HG02852 (cell line): Measurements from ENCODE around the gene COX17.

ENCODE experiments used
- ATAC-seq: cut with Tn5 transposase; IDR thresholded peaks from one replicate; pipeline ENCODE4 v1.9.1; 2021; ENCODE audit warnings: mild to moderate bottlenecking, moderate library complexity; ENCODE audit not compliant: unreplicated experiment

Gene COX17

DNA sequence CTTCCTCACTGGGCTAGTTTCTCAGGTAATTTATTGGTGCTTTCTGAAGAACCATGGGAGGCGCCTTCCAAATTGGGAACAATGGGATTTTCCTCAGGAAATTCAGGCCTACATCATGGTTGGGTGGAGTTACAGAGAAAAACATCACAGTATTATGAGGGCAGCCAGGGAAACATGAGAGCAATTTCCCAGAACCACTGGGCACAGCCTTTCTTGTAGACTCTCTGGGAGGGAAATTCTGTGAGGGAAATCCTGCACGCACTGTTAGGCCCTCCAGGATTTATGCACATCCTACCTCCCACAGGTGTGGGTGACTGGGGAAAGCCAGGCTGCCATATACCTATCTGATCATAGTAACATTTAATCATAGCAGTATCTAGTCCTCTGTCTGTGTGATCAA, 30.0 kb downstream of the COX17 start:
- no peak for ATAC-seq

- no peak for ATAC-seq
These were observed 31.4 kb downstream of the COX17 start for GRCh38 chr3:119645813-119646212.

DNA sequence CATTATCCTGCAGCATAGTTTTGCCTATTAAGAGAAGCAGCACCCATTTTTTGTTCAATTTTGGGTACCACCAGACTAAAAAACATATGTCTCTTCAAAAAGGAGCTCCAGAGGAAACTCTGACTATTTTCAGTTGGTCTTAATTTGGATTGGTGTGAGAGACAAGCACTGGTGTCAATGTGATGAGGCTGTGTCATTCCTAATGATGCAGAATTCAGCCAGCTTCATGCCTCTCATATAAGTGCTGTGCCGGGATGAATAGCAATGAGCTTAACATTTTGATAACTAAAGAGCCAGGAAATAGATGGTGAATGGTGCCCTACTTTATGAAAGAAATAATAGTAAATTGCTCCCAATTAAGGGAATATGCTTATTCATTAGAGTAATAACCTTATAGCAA, 32.7 kb downstream of the COX17 start:
- ATAC-seq: no peak

DNA sequence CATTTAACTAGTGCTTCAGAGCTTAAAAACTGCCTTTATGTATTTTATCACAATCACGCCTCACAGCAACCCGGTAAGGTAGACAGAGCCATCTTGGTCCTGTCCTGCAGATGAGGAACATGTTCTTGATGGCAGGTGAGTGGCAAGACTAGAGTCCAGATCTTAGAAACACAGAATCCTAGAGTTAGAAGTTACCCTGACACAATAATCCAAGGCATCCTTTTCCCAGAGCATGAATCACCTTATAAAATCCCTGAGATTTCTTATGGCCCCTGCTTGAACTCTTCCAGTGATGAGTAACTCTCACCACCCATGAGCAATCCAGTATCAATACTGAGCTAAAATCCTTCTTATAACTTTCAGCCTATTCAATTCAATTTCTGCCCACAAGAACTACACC, 33.7 kb downstream of the COX17 start:
- no peak for ATAC-seq

DNA sequence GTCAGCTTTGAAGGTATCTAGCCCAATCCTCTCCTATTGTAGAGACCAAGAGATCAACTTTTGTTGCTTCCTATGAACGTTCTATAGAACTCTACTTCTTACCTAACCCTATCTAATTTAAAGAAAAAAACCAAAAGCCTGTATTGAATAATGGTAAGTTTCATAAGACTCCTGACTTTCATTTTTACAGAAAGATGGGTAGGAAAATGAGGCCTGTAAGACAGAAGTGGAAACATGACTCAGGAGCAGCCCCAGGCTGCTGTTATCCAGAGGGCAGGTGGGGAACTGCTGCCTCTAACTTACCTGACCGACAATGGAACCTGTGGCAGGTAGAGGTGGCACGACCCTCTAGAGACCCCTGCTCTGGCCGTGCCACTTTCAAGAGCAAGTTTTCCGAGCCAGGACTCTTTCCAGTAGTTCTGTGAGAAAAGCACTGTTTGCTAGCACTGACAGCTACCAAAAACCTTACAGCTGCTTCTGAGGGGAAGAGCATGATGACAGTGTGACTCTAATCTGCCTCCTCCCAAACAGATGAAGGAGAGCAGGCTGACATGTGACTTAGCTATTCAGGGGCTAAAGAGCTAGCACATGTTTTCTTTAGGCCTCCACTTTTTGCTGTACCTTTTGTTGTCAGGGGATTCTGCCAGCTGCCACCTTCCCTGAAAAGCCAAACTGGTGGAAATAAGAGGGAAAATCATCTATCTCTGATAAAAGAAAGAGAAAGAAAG, 34.3 kb downstream of the COX17 start:
- ATAC-seq: no peak

GRCh38 chr3:119641416-119641815, 35.8 kb downstream of the COX17 start:
- ATAC-seq: no peak

GRCh38 chr3:119639494-119640350, 37.5 kb downstream of the COX17 start:
- ATAC-seq: no peak

GRCh38 chr3:119637679-119638477, 39.3 kb downstream of the COX17 start:
- peak; percentile 27 for ATAC-seq

DNA sequence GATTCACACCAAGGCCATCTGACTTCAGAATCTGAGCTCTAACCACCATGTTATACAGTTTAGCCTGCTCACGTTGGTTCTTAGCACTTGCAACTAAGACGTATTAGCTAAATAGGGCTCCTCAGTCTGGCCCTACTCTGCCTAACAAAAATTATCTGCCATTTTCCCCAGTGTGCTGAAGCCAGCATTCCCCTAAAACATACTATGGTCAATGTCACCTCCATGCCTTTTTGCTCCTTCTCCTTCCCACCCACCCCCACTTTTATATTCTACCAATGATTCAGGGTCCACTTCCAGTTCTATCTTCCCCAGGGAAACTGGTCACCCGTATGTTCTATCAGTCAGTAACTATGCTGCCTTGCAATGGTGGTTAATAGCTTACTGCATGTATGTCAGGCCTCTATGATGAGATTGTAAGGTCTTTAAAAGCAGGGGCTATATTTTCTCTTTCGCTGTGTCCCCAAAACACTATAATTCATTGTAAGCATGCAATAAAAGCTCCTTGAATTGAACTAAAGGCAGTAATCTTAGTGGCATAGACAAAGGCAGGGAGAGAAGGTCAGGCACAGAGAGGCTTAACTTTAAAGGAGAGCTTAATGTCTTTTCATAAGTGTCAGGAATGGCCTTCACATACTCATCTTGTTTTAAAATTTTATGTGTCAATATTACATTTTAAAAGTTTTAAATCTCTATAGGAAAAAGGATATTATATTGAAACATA, 40.2 kb downstream of the COX17 start:
- no peak for ATAC-seq

DNA sequence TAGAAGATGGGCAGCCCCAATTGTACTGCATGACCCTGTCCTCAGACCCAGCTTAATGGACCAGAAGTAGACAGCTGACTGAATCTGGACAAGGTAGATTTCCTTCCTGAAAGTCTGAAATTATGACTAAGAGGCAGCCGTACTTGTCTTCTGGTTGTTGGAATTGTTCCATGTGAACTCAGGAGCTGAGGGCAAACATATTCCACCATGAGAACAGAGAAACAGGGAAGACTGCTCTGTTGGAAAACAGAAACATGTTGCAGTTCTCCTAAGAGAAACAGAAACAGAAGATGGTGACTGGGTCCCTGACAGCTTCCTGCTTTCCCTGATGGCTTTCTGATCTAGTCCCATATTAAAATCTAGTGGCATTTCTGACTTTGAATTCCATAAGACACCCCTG, 41.0 kb downstream of the COX17 start:
- no peak for ATAC-seq

GRCh38 chr3:119635719-119636118, 41.5 kb downstream of the COX17 start:
- ATAC-seq: no peak

- ATAC-seq: no peak
These were observed 44.4 kb downstream of the COX17 start for GRCh38 chr3:119632829-119633228.

GRCh38 chr3:119632216-119632615, 45.0 kb downstream of the COX17 start:
- no peak for ATAC-seq

DNA sequence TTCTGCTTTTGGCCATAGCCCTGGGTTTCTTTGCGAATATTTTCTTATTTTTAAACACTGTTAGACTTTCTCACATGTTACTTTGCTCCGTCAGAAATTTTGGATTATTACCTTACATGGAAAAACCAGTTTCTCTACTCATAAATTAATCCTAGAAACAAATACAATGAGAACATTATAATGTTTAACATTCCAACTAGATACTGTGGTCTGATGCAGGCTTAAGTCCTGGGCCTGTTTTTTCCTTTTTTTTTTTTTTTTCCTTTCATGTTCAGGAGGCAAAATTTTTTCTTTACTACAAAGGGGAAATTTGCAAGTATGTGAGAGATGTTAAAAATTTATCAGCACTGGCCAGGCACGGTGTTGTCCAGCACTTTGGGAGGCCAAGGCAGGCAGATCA, 45.7 kb downstream of the COX17 start:
- no peak for ATAC-seq

DNA sequence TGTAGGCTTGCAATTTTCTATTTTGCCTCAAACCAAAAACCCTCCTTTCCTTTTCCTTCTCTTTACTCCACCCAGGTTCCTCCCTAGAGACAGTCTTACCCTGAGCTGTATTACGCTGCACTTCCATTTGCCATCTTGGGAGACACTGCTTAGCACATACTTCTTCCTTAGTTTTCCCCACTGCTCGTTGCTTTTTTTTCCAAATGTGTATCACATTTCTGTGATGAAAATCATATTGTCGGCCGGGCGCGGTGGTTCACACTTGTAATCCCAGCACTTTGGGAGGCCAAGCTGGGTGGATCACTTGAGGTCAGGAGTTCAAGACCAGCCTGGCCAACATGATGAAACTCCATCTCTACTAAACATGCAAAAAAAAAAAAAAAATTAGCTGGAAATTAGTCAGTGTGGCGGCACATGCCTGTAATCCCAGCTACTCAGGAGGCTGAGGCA, 46.3 kb downstream of the COX17 start:
- ATAC-seq: no peak

GRCh38 chr3:119630128-119630879, 46.9 kb downstream of the COX17 start:
- no peak for ATAC-seq

DNA sequence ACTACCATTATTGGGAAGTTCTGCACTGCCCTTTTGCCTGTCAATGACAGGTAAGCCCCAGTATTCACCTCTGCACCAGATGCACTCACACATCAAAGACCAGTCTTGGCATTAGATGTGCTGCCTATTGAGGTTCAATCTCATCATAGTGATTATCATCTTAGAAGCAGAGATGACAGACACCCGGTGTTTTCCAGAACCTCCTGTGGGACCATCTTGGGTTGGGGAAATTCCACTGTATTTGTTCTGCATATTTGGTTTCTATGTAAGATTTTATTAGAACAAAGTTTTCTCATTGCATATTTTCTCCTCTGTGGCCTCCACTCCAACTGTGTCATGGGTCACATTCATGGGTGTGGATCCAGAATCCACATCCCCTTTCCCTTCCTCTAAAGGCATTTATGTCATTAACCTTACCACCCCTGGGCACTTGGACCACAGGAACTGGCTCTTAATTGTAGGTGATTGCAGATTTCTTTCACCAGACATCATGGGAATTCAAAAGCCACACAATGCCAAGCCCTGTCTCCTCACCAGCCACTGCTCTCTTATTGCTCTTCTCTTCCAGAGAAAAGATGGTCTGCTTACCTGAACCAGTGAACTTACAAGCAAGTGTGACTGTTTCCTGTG, 48.3 kb downstream of the COX17 start:
- ATAC-seq: peak; percentile 37

DNA sequence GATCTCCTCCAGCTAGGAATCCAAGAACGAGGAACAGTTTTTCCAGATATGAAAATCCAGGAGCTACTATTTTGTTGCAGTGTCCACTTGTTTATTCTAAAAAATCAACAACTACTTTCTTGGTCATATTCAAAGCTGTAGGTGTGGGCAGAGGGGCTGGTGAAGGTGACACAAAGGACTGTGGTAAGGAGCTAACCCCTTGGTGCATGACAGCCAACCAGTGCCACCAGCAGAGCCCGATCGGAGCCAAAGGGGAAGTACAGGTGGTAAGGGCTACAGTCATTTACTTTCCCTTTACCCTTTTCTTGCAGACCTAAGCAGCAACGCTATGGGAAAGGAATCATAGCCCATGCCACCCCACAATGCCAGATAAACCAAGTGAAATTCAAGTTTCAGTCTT, 48.8 kb downstream of the COX17 start:
- ATAC-seq: peak; percentile 39

DNA sequence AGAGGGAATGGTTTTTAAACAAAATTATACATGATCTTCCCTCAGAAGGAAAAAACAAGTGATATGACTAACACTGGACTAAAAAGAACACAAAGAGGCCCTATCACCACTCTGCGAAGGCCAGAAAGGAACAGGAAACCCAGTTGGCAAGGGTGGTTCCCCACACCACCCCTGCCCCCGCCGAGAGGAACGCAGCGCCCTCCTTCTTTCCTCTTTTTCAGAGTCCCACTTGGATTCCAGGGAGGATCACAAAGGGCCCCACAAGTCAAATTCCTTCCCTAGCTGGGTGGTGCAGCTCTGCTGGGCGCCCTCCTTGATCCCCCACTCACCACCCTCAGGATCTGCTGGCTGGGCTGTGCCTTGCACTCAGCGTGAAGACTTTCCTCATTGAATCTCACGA, 49.7 kb downstream of the COX17 start:
- no peak for ATAC-seq

GRCh38 chr3:119626196-119626595, 51.0 kb downstream of the COX17 start:
- ATAC-seq: no peak
